Neural progenitor cell (in vitro differentiated cells): ENCODE data around the gene GRAMD1C.

Source experiments
- CTCF ChIP-seq: fragments of 200-600 bp; sonication (generic); IDR thresholded peaks from 2 replicates; pipeline ENCODE4 v1.5.1; 2017; ENCODE audit warnings: antibody characterized with exemption, mild to moderate bottlenecking
- EZH2phosphoT487 ChIP-seq: fragments of 200-600 bp; sonication (generic); IDR thresholded peaks from 2 replicates; pipeline ENCODE4 v1.6.1; 2017; ENCODE audit warnings: antibody characterized with exemption

GRCh38 chr3:113812854-113813253, 25.7 kb upstream of the GRAMD1C start:
- no peak for TF ChIP-seq CTCF
- no peak for TF ChIP-seq EZH2phosphoT487
